Measurements from ENCODE around the gene ALDH1L1. TPM values are rescaled to one million over a fixed set of nuclear protein-coding genes. Genes with fewer than 3 reads are reported as not detected.

ALDH1L1 gene
- polyA plus RNA-seq, 3 donors from 2014 or later = not detected

- peaks cover 0 to 3% of the 10 kb centered on the region in 2 donors for H3K4me1 Mint-ChIP-seq
- DNase-seq = no peak
- H3K27me3 Mint-ChIP-seq (ENCODE audit: low read depth in 3 of 3) = peaks cover 5 to 18% (median 6%) of the 10 kb centered on the region in 3 donors
- no peak overlapping the region for H3K27ac Mint-ChIP-seq
- no peaks in the 10 kb centered on the region for H3K9me3 Mint-ChIP-seq
- no peak overlapping the region for H3K4me3 Mint-ChIP-seq
- no peaks in the 10 kb centered on the region for H3K36me3 Mint-ChIP-seq
Measured at GRCh38 chr3:126184465-126185000, 4.1 kb upstream of the ALDH1L1 start.

GRCh38 chr3:126181398-126181725, 976 bp upstream of the ALDH1L1 start:
- no peak overlapping the region for H3K4me3 Mint-ChIP-seq
- no peak overlapping the region for H3K27ac Mint-ChIP-seq
- H3K9me3 Mint-ChIP-seq = no peaks in the 10 kb centered on the region
- peaks cover 0 to 3% of the 10 kb centered on the region in 2 donors for H3K4me1 Mint-ChIP-seq
- peaks cover 5 to 18% (median 6%) of the 10 kb centered on the region in 3 donors for H3K27me3 Mint-ChIP-seq (ENCODE audit: low read depth in 3 of 3)
- H3K36me3 Mint-ChIP-seq = no peaks in the 10 kb centered on the region
- no peak for DNase-seq

- H3K36me3 Mint-ChIP-seq = no peaks in the 10 kb centered on the region
- no peak overlapping the region for H3K4me3 Mint-ChIP-seq
- peaks cover 3 to 19% (median 6%) of the 10 kb centered on the region in 3 donors for H3K27me3 Mint-ChIP-seq (ENCODE audit: low read depth in 3 of 3)
- H3K27ac Mint-ChIP-seq = no peak overlapping the region
- no peak for DNase-seq
- H3K9me3 Mint-ChIP-seq = no peaks in the 10 kb centered on the region
- peaks cover 0 to 3% of the 10 kb centered on the region in 2 donors for H3K4me1 Mint-ChIP-seq
Measured at GRCh38 chr3:126179825-126180476, 435 bp downstream of the ALDH1L1 start.

GRCh38 chr3:126170073-126170777, 10.2 kb downstream of the ALDH1L1 start:
- no peak for DNase-seq
- Mint-ChIP-seq H3K9me3 (no peaks in the 10 kb centered on the region), H3K4me1 (no peaks in the 10 kb centered on the region), H3K36me3 (no peaks in the 10 kb centered on the region), H3K27ac (no peak overlapping the region), H3K4me3 (no peak overlapping the region), H3K27me3 (ENCODE audit: low read depth in 3 of 3) (peaks cover 4 to 16% (median 6%) of the 10 kb centered on the region in 3 donors)

- H3K9me3 Mint-ChIP-seq = no peaks in the 10 kb centered on the region
- no peaks in the 10 kb centered on the region for H3K36me3 Mint-ChIP-seq
- peaks cover 2 to 14% (median 4%) of the 10 kb centered on the region in 3 donors for H3K27me3 Mint-ChIP-seq (ENCODE audit: low read depth in 3 of 3)
- H3K4me1 Mint-ChIP-seq = no peaks in the 10 kb centered on the region
- no peak overlapping the region for H3K4me3 Mint-ChIP-seq
- H3K27ac Mint-ChIP-seq = no peak overlapping the region
- DNase-seq = no peak
Measured at GRCh38 chr3:126167566-126167965, 12.8 kb downstream of the ALDH1L1 start.

GRCh38 chr3:126166009-126166408, 14.4 kb downstream of the ALDH1L1 start:
- H3K36me3 Mint-ChIP-seq = no peaks in the 10 kb centered on the region

GRCh38 chr3:126161309-126161708, 19.1 kb downstream of the ALDH1L1 start:
- H3K9me3 Mint-ChIP-seq = no peaks in the 10 kb centered on the region
- H3K36me3 Mint-ChIP-seq = no peaks in the 10 kb centered on the region
- no peaks in the 10 kb centered on the region for H3K4me1 Mint-ChIP-seq
- H3K27me3 Mint-ChIP-seq (ENCODE audit: low read depth in 3 of 3) = peaks cover 1 to 7% (median 5%) of the 10 kb centered on the region in 3 donors
- DNase-seq = no peak
- no peak overlapping the region for H3K4me3 Mint-ChIP-seq
- H3K27ac Mint-ChIP-seq = no peak overlapping the region

More at GRCh38 chr3:126166009-126166408, 14.4 kb downstream of the ALDH1L1 start:
- no peak overlapping the region for H3K4me3 Mint-ChIP-seq
- no peak overlapping the region for H3K27ac Mint-ChIP-seq
- no peaks in the 10 kb centered on the region for H3K4me1 Mint-ChIP-seq
- DNase-seq = no peak
- peaks cover 1 to 11% (median 4%) of the 10 kb centered on the region in 3 donors for H3K27me3 Mint-ChIP-seq (ENCODE audit: low read depth in 3 of 3)
- H3K9me3 Mint-ChIP-seq = no peaks in the 10 kb centered on the region

GRCh38 chr3:126160243-126161210, 19.9 kb downstream of the ALDH1L1 start:
- H3K9me3 Mint-ChIP-seq = no peaks in the 10 kb centered on the region
- H3K36me3 Mint-ChIP-seq = no peaks in the 10 kb centered on the region
- H3K27ac Mint-ChIP-seq = no peak overlapping the region
- DNase-seq = no peak
- no peak overlapping the region for H3K4me3 Mint-ChIP-seq
- H3K27me3 Mint-ChIP-seq (ENCODE audit: low read depth in 3 of 3) = peaks cover 0 to 5% (median 4%) of the 10 kb centered on the region in 3 donors
- H3K4me1 Mint-ChIP-seq = no peaks in the 10 kb centered on the region

GRCh38 chr3:126159476-126159875, 20.9 kb downstream of the ALDH1L1 start:
- Mint-ChIP-seq H3K27me3 (ENCODE audit: low read depth in 3 of 3) (peaks cover 0 to 8% (median 4%) of the 10 kb centered on the region in 3 donors), H3K9me3 (no peaks in the 10 kb centered on the region), H3K27ac (no peak overlapping the region), H3K36me3 (no peaks in the 10 kb centered on the region), H3K4me1 (no peaks in the 10 kb centered on the region), H3K4me3 (no peak overlapping the region)
- no peak for DNase-seq

GRCh38 chr3:126158912-126159454, 21.4 kb downstream of the ALDH1L1 start:
- Mint-ChIP-seq H3K36me3 (no peaks in the 10 kb centered on the region), H3K4me3 (no peak overlapping the region), H3K9me3 (no peaks in the 10 kb centered on the region), H3K27ac (no peak overlapping the region), H3K4me1 (no peaks in the 10 kb centered on the region), H3K27me3 (ENCODE audit: low read depth in 3 of 3) (peaks cover 0 to 7% (median 4%) of the 10 kb centered on the region in 3 donors)
- DNase-seq = no peak

GRCh38 chr3:126158016-126158911, 22.1 kb downstream of the ALDH1L1 start:
- Mint-ChIP-seq H3K27ac (no peak overlapping the region), H3K4me1 (no peaks in the 10 kb centered on the region), H3K27me3 (ENCODE audit: low read depth in 3 of 3) (peaks cover 0 to 4% (median 4%) of the 10 kb centered on the region in 3 donors), H3K36me3 (no peaks in the 10 kb centered on the region), H3K9me3 (no peaks in the 10 kb centered on the region), H3K4me3 (no peak overlapping the region)
- no peak for DNase-seq

GRCh38 chr3:126157083-126157768, 23.2 kb downstream of the ALDH1L1 start:
- no peak overlapping the region for H3K27ac Mint-ChIP-seq
- H3K4me3 Mint-ChIP-seq = no peak overlapping the region
- H3K27me3 Mint-ChIP-seq (ENCODE audit: low read depth in 3 of 3) = peaks cover 0 to 4% (median 4%) of the 10 kb centered on the region in 3 donors
- DNase-seq = no peak
- no peaks in the 10 kb centered on the region for H3K9me3 Mint-ChIP-seq
- no peaks in the 10 kb centered on the region for H3K36me3 Mint-ChIP-seq
- no peaks in the 10 kb centered on the region for H3K4me1 Mint-ChIP-seq
